Epithelial cell of prostate (primary cell): Measurements from ENCODE around the gene NALF2.

ENCODE experiments used
- DNase-seq: peaks from one replicate; pipeline ENCODE4 v3.0.0-alpha.2; 2011; ENCODE audit warnings: low read depth, low spot score
- H3K27ac ChIP-seq: fragments of 450-650 bp; 2 replicates; pipeline ENCODE4 v1.5.1; 2017; ENCODE audit warnings: mild to moderate bottlenecking

Gene NALF2

DNA sequence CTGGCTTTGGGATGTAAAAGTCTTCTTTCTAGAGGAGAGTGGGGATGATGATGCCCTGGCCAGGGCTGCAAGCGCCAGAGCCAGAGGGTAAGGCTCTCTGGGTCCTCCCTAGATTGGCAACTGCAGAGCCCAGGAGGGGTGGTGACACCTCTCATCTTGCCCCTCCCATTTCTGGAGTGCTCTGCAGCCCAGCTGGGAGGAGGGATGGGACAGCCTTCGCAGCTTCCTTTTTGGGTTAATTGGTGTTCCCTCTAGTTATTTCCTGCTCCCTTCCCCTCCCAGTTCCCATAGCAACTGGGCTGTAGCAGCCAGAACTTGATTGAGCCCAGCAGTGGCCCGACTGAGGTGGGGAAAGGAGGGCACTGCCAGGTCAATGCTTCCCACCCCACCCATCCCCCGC, 19.2 kb downstream of the NALF2 start:
- no peak for DNase-seq
- no peak overlapping the region for H3K27ac ChIP-seq

DNA sequence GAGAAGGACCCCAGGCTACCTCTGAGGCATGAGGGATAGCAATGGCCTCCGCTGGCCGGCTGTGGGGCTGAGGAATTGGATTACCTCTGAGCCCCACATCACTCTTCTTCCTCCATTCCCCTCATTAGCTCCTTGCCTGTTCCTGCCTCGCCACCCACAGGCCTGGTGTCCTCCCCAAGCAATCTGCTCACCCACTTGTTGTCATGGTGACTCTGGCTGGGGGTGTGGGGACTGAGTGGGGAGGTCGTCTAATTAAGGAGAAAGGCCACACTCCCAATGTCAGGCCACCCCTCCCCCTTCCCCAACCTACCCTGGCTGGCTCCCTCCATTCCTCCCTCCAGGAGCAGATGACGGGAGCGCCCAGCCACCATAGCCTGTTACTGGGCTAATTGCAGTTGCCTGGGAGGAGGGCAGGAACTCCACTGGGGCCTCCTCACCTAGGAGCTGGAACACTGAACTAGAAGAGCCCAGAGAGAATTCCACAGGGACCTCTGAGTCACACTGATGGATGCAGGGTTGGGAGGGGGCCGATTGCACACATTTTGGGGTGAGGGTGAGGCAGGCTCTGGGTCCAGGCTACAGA, 20.7 kb downstream of the NALF2 start:
- no peak overlapping the region for H3K27ac ChIP-seq

DNA sequence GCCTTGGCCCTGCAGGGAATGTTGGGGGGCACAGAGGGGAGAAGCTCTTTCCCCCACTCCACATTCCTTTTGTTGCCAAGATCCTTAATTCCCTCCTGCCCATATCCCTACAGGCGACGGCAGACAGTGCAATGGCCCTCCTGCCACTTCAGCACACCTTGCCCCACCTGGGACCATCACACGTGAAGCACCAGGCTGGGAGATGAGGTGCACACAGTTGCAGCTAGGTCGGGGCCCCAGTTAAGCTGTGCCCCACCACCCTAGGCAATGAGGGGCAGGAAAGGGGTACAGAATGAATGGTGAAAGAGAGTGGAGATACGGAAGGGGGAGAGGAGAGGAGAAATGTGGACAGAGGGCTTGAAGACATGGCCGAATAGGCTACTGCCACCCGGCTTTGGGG, 26.2 kb downstream of the NALF2 start:
- DNase-seq: no peak

More for the DNA sequence above, 20.7 kb downstream of the NALF2 start:
- DNase-seq: no peak

DNA sequence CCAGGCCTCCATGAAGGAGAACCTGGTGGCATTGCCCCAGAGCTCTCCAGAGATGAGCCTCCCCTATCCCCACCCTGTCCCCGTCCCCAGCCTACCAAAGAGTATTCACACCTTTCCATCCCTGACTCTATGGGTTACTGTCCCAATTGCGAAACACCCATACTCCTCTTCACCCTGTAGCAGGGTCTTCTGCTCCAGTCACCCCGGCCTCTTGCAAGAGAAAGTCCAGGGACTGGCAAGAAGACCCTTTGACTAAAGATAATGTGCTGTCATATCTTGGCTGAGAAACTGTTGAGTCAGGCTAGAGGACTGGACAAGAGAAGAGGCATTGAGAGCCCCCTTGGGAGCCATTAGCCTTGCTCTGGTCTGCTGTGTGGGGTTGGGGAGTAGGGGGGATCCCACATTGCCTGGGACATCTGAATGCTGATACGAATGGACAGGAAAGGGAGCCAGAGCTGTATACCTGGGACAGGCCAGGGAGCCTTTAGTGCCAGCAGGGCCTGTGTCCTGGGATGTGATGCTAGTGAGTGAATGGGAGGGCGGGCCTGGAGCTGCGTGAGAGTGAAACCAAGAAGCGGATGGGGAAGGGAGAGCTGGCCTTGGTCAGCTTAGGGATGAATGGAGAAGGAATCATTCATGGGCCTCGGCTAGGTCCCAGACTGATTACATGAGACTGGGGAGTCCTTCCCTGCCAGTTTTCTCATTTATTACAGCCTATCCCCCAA, 27.1 kb downstream of the NALF2 start:
- H3K27ac ChIP-seq: no peak overlapping the region
- no peak for DNase-seq

More for the DNA sequence above, 26.2 kb downstream of the NALF2 start:
- no peak overlapping the region for H3K27ac ChIP-seq

DNA sequence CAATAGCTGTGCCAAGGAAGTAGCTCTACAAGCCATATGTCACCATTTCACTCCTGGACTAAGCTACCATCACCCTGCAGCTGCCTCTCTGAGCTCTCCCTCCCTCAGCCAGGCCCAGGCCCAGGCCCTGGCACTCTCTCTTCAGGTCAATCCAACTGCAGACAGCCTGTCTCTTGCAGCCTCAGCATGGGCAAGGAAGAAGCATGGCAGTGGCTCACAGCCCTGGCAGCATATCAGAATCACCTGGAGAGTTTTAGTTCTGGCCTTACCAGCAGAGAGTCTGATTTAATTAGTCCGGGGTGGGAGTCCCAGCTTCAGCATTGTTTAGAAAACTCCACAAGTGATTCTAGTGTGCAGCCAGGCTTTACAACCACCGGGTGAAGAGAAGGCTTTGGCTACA, 31.5 kb downstream of the NALF2 start:
- no peak for DNase-seq
- no peak overlapping the region for H3K27ac ChIP-seq

DNA sequence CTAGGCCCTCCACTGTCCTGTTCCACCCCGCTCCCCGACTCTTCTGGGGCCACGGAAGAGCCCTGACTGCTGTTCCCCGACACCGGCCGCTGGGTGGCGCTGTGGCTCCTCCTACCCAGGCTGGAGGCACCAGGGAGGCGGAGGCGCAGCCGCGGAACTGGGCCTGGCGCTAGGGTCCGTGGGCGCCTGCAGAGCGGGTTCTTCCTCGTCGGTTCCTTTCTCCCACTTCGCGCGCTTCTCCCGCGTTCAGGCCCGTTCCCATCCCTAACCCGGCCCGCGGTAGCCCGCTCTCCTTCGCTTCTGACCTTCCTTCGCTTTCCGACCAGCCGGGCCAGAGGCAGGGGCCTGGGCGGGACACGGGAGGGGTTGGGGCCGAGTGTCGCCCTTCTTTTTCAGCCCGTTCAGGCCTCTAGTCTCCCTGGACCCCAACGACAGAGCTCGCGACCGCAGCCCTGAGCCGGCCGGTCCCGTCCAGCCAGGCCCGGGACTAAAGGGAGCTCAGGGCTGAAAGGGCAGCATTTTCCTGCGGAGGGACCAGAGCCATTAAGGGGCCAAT, 34.3 kb downstream of the NALF2 start:
- no peak overlapping the region for H3K27ac ChIP-seq
- no peak for DNase-seq

DNA sequence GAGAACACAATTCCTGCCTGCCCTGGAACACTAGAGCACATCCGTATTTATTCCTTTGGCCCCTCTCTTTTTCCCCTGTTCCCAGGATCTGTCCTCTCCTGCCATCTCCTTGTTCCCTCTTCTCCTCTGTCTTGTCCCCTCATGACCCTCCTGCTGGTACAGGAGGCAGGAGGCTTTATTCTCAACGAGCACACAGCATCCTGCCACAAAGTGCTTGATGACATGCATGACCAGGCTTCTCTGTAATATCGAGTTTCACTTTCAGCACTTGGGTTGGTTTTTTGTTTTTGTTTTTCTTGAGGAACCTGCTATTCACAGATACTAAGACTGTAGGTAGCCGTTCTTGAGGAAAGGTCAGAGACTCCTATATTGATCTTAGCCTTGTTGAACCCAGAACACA, 35.3 kb downstream of the NALF2 start:
- H3K27ac ChIP-seq: no peak overlapping the region
- DNase-seq: no peak

DNA sequence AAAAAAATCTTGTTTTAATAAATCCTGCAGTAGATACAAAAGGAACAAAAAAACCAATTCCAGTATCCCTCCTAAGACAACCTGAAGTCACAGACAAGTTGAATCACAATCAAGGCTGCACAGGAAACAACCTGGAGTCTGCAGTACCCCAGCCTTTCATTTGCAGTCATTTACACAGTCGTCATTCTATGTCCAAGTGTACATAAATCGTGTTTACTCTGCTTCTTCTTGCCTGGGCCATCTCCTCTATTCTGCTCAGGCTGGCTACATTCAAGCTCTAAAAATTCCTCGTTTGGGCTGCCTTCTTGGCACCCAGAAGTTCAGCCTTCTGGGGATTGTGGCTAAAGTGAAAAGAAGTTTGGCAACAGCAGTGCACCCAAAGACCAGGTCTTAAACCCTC, 37.8 kb downstream of the NALF2 start:
- H3K27ac ChIP-seq: no peak overlapping the region
- no peak for DNase-seq

DNA sequence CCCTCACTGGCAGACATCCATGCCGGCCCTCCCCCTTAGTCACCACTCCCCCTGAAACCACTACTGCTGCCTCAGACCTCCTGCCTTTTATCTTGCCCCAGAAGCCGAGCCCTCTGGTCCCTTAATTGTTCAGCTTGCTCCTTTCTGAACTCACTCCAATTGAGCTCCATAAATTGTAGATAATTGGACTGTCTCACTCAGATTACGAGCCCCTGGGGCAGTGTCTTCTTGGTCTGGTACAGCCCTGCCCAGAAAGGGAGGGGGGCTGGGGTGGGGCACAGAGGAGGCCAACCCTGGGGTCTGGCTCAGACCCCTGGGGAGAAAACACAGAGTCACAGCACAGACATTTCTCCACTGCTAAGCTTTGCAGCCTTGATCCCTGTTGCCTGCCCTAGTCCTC, 39.4 kb downstream of the NALF2 start:
- H3K27ac ChIP-seq: no peak overlapping the region
- DNase-seq: no peak

DNA sequence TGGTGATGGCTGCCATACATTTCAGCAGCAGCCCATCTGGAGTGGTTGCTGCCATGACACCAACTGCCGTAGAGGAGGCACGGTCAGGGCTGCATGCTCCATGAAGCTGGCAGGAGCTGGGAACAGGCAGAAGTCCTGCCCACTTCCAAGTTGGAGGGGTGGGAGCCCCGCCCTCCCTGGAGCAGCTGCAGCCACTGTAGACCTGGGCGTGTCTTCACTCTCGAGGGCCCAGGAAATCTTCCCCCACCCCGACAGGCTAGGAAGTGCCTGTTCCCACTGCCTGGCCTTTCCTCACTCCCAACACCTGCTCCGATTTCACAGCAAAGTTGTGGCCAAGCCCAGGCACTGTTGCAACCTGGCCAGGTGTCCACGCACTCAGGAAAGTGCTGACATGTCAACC, 42.3 kb downstream of the NALF2 start:
- DNase-seq: no peak

DNA sequence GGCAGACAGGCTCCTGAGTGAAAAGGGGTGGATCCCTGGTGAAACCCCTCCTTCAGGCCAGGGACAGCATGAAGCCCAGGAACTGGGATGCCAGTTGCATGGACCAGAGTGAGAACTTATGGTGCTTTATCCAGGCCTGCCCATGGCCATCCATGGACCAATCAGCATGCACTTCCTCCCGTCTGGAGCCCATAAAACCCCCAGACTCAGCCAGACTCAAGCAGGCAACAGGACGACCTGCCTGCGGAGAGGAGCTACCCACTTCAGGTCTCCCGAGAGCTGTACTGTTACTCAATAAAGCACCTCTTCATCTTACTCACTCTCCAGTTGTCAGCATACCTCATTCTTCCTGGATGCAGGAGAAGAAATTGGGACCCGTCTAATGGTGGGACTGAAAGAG, 42.9 kb downstream of the NALF2 start:
- no peak for DNase-seq
- H3K27ac ChIP-seq: no peak overlapping the region

More for the DNA sequence above, 42.3 kb downstream of the NALF2 start:
- no peak overlapping the region for H3K27ac ChIP-seq

DNA sequence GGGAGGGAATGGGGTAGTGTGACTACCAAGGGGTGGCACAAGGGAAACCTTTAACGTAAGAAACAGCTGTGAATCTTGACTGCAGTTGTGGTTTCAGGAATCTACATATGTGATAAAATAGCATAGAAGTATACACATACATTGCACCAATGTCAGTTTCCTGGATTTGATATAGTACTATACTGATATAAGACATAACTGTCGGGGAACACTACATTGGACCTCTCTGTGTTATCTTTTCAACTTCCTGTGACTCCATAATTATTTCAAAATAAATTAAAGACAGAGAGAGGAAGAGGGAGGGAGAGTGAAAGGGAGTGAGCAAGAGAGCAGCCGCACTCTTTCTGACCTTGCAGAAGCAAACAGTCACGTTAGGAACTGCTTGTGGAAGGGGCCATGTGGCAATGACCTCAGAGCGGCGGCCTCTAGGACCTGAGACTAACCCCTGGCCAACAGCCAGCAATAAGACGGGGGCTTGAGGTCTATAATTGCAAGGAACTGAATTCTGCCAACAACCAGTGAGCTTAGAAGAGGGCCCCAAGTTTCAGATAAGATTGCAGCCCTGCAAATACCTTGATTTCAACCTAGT, 47.4 kb downstream of the NALF2 start:
- no peak overlapping the region for H3K27ac ChIP-seq
- no peak for DNase-seq

DNA sequence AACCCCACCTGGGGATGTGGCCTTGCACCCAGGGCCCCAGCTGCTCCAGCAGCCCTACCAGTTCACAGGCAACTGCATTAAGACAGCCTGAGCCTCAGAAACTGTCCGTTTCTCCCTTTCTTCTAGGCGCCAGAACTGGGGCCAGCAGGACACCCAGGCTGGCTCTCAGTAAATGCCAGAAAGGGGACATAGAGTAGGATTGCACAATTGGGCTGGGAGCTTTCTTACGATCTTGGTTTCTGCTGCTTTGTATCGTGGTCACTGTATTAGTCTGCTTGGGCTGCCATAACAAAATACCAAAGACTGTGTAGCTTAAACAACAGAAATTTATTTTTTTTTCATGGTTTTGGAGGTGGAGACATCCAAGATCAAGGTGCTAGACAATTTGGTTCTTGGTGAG, 48.4 kb downstream of the NALF2 start:
- no peak for DNase-seq
- no peak overlapping the region for H3K27ac ChIP-seq
